Mammary epithelial cell (primary cell): ENCODE results near the gene MAST4.

Source experiments
- CTCF ChIP-seq, 2 donors: IDR thresholded peaks in 1 of 2; conservative IDR thresholded peaks in 1 of 2; 2 replicates each; pipeline ENCODE4 v1.5.1; 2011 to 2012; ENCODE audit warnings: inconsistent platforms in 2 of 2, low read length in 2 of 2, mild to moderate bottlenecking in 2 of 2, control low read depth in 1 of 2, low read depth in 1 of 2; ENCODE audit not compliant: insufficient read depth in 1 of 2; ENCODE audit errors: extremely low read depth in 1 of 2
- EZH2 ChIP-seq: IDR thresholded peaks from 2 replicates; pipeline ENCODE4 v1.6.1; 2012; ENCODE audit warnings: low read length, inconsistent platforms, borderline replicate concordance

GRCh38 chr5:67189079-67189354 lies 592.8 kb downstream of the MAST4 start:
- TF ChIP-seq CTCF (conservative IDR thresholded peaks at IDR 0.05 in 1 of 2, IDR thresholded peaks at IDR 0.05 in 1 of 2; ENCODE audit: extremely low read depth in 1 of 2, insufficient read depth in 1 of 2, low read depth in 1 of 2, low read length in 2 of 2) = no peak
- TF ChIP-seq EZH2 = no peak
